Measurements from ENCODE around the gene SLC25A52.
A peak's percentile ranks its signal among the peaks of the same experiment; 100 is the strongest.
"Not testable (repeated sequence)": the region's sequence is repeated elsewhere in the genome, so short reads cannot be mapped to it uniquely, and the experiment has no call there.

SLC25A52 gene

DNA sequence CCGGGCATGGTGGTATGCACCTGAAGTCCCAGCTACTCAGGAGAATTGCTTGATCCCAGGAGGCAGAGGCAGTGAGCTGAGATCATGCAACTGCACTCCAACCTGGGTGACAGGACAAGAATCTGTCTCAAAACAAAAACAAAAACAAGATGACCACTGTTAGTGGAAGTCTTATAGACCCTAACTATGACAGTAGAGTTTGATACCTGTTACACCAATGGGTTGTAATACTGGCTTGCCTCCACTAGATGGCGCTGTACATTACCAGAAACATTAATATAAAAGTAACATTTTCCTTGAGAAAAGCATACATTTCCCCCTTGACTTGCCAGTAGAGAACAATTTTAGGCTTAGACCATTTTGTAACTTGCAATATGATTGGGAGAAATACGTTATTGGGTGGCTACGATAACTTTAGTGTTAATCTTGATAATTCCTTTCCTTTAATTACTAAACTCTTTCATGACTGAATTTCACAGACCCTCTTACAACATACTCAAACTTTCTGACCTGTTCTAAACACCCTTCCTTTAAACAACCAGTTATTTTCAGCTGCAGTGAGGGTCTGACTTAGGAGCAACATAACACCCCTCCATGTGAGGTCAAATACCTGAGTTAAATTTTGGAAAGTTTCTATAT, 19.5 kb downstream of the SLC25A52 start:
- DNase-seq (ENCODE audit: low read depth in 2 of 2) = peak; percentile 20 to 35

DNA sequence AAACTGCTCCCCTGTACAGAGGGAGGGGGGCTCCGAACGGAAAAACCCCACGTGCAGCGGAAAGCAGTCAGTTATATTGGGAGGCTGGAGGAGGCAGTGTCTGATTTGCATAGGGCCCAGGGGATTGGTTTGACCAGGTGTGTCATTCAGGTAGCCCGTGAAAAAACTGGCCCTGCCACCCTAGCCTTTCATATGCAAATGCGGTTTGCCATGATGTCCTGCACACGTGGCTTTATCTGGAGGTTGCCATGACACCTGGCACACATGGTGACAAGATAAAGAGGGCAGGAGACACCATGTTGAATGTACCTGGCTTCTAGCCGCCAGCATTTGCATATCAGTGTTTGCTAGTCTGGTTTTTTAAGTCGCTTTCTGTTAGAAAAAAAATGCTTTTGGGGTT, 20.5 kb downstream of the SLC25A52 start:
- no peak for DNase-seq (ENCODE audit: low read depth in 2 of 2)

DNA sequence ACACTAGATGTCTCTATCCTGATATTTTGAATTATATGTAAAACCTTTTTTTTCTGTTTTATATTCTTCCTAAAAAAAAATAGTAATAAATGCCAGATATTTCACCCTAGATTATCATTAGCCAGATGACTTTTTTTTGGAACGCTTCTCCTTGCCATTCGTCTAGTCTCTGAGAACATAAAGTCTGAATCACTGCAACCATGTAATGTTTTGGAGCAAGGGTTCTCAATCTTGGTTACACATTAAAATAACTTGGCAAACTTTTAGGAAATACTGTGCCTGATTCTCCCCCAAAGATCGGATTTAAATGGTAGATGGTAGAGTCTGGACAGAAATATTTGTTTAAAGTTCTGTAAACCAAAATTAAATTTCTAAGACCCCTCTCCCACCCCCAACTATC, 21.0 kb downstream of the SLC25A52 start:
- DNase-seq (ENCODE audit: low read depth in 2 of 2) = no peak

DNA sequence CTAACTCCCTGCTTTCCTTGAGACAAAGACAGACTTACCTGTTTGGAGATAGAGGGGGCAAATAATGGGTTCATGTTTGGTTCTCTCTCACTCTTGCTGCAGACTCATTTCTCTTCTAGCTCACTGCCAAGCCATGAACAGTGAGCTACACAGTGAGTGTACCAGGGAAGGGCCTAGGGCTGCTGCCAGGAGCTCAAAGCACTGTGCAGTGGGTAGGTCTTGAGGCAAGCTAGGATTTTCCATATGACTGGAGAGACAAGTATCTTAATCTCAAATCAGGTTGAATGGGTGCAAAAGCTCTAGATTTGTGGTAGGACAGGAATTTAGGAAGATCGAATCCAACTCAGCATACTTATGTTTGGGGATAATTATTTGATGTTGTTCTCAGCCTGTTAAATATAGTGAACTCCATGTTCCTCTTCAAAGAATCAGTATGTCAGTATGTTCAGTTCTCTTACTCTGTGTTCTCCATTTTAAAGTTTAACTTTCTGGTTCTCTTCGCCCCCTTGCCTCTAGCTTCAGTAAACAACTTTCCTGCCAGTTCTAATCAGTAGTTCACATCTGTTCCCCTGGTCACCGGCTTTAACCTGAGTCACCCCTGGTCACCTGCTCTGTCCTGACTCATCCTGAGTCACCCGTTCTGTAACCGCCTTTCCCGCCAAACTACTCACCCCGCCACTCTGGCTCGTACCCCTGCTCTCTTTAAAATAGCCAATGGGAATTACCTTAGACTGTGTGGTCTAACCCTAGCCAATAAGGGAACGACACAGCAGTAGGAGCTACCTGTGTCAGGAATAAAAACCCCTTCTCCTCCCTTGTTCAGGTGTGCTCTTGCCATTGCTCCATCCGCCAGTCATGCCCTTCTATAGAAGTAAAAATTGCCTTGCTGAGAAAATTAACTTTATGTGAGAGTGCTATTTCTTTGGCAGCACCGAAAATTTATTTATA, 21.9 kb downstream of the SLC25A52 start:
- no peak for DNase-seq (ENCODE audit: low read depth in 2 of 2)

DNA sequence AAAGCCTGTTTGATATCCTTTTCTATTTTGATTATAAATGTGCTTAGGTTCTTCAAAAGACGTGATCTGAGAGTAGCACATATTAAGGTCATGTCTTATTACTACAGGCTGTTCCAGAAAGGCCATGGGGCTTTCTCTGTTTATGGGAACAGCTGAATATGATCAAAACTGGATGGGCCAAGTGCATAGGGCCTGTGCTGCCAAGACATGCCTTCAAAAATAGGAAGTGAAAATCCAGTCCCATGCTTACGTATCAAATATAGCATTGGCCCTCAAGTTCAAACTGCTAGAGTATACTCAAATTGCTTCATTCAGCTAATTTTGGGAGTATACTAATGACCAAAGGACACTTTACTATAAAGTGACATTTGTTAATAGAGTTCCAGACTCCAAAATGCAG, 24.1 kb downstream of the SLC25A52 start:
- DNase-seq (ENCODE audit: low read depth in 2 of 2) = no peak

DNA sequence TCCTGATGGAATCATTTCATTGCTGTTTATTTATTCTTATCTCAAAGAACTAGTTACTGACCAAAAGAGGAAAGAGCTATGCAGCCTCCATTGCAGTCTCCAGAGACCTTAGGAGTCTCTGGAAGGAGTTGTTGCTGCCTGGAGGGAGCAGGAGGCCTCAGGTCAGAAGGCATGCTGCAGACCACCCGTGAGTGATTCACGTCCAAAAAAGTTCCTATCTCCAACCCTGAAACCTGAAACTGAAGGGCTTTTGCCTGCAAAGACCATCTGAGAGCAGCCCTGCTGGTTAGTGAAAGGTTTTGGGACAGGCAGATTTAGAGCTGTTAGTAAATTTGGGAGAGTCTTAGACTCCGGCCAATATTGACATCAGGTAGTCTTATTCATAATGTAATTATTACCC, 29.1 kb downstream of the SLC25A52 start:
- no peak for DNase-seq (ENCODE audit: low read depth in 2 of 2)

DNA sequence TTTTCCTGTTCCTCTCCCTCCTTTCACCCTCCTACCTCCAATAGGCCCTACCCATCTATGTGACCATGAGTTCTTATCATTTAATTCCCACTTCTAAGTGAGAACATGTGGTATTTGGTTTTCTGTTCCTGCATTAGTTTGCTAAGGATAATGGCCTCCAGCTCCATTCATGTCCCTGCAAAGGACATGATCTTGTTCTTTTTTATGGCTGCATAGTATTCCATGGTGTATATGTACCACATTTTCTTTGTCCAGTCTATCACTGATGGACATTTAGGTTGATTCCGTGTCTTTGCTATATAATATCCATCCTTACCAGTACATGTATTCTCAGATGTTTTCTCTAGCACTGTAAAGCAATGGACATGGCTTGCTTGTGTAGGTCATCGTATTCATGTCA, 31.5 kb downstream of the SLC25A52 start:
- DNase-seq (ENCODE audit: low read depth in 2 of 2) = not testable (repeated sequence)

DNA sequence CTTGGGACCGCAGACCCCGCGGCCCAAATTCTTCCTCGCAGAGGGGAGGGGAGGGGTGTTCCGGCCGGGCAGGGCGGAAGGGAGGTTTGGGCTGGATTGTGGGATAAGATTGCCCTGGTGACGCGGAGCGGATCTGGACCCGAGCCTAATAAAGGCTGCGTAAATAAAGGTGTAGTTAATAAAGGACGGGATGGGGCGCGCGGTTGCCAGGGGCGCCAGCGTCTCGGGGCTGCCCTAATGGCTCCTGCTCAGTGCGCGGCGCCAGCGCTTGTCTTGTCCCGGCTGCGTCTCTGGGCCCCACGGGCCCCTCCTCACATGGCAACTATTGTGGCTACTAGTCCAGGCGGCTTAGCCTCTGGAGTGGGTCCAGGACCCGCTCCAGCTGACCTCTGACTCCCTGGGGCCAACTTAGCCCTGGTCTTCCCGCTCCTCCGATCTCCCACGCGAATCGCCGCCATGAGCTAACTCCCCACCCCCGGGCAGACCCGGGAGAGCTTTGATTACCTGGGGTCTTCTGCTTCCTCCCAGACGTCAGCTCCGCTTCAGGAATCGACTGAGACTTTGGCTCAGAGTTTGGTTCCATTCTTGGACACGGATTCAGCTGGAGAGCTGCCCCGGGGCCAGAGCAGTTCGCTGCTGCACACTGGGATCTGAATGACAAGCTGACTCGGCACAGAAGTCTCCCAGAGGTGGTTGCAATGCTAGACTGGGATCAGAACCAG, 36.5 kb downstream of the SLC25A52 start:
- DNase-seq (ENCODE audit: low read depth in 2 of 2) = no peak

DNA sequence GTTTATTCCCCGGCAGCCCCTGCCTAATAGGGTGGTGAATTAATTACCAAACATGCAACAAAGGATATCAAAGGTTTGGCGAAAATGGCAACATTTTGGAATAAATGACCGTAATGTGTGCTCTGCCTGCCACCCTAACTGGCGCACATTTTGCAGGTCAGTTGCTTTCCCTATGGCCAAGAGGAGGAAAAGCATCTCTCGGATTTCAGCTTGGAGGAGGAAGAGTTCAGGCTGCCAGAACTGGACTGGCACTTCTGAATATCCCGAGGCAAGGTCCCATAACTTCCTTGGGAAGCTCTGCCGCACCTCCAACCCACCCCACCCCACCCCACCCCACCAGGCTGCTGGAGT, 37.1 kb downstream of the SLC25A52 start:
- DNase-seq (ENCODE audit: low read depth in 2 of 2) = no peak

DNA sequence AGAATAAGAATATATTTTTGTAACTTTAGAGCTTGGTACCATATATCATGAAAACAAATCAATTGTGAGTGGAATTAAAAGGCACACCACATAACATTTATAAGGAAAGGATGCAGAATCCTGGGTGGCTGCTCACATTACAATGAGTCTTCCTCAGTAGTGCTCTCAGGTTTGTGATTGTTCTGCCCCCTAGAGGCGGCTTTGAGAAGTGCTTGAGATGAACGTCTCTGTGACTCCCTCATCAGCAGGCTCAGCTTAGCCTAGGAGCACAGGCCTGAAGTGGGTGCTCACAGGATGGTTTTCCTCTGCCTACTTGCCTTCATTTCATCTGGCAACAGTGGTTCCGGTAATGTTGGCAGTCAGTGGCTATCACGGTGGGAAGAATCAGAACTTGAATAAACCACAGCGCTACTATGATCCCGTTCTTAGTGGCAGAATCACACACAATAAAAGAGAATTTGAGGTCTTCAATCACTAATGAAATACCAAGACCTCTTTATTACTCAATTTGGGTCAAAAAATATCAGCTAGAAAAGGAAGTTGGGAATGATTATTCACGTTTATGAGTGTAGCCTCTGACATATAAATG, 38.2 kb downstream of the SLC25A52 start:
- DNase-seq (ENCODE audit: low read depth in 2 of 2) = peak; percentile 18 to 59

DNA sequence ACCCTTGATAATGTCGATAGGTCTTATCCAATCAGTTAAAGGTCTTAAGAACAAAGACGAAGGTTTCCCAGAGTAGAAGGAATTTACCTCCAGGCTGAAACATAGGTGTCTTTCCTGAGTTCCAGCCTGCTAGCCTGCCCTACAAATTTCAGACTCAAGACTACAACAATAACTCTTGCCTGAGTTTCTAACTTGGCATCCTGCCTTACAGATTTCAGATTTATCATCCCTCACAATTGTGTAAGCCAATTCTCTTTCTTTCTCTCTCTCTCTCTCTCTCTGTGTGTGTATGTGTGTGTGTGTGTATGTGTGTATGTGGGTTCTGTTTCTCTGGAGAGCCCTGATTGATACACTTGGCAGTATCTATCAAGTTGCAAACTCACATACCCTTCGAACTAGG, 39.1 kb downstream of the SLC25A52 start:
- no peak for DNase-seq (ENCODE audit: low read depth in 2 of 2)

DNA sequence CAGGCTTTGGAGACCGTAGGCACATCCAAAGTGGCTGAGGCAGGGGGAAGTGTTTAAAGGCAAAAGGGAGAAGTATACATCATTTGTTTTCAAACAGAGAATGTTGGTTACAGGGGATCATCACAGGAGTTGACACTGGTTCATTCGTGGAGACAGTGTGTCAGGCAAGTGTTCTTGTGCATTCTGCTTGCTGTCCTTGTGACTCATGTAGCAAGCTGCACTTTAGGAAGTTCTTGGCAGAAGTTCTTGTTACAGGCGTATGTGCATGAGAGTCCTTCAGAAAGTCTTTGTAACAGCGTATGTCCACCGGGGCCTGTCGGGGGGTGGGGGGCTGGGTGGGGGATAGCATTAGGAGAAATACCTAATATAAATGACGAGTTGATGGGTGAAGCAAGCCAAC, 39.8 kb downstream of the SLC25A52 start:
- DNase-seq (ENCODE audit: low read depth in 2 of 2) = no peak

DNA sequence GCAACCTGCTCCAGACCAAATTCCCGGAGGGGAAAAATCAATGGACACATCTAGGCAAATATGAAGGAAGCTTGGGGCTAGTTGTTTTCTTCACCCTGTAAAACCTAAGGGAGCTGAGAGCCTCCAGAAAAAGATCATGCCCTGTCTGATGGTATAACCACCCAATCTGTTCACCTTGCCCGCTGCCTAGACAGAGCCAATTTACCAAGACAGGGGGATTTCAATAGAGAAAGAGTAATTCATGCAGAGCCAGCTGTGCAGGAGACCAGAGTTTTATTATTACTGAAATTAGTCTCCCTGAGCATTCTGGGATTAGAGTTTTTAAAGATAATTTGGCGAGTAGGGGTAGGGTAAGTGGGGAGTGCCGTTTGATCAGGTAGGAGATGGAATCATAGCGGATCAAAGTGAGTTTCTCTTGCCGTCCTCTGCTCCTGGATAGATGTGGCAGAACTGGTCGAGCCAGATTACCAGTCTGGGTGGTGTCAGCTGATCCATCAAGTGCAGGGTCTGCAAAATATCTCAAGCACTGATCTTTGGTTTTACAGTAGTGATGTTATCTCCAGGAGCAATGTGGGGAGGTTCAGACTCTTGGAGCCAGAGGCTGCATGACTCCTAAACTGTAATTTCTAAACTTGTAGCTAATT, 41.2 kb downstream of the SLC25A52 start:
- DNase-seq (ENCODE audit: low read depth in 2 of 2) = no peak

DNA sequence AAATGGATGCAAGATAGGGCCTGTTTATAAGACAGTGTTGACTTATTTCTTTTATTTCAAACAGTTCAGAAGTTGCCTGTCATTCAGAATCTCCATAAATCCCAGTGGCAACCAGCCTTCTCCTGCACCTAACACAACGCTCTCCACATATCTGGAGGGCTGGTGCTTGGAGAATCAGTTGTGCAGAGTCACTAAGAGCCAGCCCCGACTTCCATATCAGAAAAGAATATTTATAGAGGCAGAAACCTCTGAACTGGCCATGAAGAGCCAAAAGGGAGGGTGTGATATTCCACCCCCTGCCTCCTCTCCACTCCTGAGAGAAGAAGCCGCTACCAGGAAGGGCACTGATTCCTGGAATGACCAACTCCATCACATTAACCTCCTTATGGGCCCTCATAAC, 42.3 kb downstream of the SLC25A52 start:
- no peak for DNase-seq (ENCODE audit: low read depth in 2 of 2)

DNA sequence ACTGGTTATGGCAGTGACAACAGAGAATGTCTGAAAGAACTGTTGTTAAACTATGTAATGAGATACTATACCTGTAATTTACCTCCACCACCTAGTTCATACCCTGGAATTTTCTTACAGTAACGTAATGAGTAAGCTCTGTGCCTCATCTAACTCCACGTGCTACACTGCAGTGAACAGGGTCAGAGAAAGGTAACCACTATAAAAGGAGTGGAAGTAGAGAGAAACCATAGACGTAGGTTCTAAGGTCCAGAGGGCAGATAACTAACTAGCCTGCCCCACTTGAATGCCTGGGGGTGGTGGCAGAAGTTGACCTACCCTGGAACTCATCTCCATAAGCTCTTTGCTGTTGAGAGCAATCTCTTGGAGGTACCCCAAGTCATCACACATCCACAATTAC, 44.3 kb downstream of the SLC25A52 start:
- no peak for DNase-seq (ENCODE audit: low read depth in 2 of 2)

DNA sequence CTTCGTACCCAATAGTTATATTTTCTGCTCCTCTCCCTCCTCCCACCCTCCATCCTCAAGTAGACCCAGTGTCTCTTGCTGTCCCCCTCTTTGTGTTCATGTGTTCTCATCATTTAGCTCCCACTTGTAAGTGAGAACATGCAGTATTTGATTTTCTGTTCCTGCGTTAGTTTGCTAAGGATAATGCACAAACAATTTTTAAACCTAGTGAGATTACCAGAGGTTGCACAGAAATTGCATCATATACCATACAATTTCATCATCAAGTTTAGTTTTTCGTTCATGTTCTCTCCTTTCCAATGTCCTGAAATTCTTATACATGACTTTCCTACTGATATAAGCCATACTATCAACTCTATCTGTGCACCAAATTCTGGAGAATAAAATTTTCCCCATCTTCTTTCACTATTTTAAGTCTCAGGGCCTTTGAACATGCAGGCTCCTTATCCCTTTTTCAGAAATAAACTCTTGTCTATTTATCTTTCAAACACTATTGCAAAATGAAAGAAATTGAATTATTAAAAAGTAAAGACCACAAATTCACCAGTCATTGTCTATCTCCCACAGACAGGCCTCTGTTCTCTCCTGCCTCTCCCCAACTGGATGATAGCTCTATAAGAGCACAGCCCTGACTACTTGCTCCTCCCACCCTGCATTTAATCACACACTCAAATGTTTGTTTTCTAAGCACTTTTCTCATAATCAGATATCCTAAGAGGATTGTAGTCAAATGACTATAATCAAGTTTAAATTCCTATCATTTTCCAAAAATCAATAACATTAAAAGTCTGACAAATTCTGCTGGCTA, 49.1 kb downstream of the SLC25A52 start:
- DNase-seq (ENCODE audit: low read depth in 2 of 2) = no peak

DNA sequence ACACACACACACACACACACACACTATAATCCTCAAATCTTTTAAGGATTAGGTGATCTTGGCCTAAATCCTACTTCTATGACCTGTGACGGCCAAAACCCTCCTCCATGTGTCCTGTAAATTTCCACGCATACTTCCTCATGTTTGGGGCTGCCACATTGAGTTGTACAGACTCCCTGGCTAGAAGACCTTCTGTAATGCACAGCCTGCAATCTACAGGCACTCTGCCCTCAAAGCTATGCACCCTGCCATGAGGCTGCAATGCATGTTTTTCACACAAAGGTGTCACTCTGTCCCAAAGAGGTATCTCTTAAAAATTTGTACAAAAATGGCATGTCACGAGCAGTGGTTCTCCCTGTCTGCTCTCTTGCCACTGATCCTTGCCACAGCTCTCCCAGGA, 49.9 kb downstream of the SLC25A52 start:
- DNase-seq (ENCODE audit: low read depth in 2 of 2) = no peak

Data from stimulated activated CD4-positive, alpha-beta T cell treated with anti-CD3 and anti-CD28 coated beads, Interleukin-1b, Interleukin-23, amount 100 ng/mL, for 1 hour (primary cell).